B cell (primary cell): ENCODE results near the gene PRDM9.

Experiments used
- EZH2 ChIP-seq: IDR thresholded peaks from 2 replicates; pipeline ENCODE4 v1.6.1; 2012; ENCODE audit warnings: borderline replicate concordance, low read depth, mild to moderate bottlenecking, moderate library complexity, low read length; ENCODE audit not compliant: insufficient read depth, poor library complexity, severe bottlenecking
- TF ChIP-seq, protein P1 (sequence below): fragments of 200-600 bp; IDR thresholded peaks from one replicate; pipeline ENCODE4 v1.8.0; 2022; ENCODE audit warnings: antibody characterized with exemption, mild to moderate bottlenecking

DNA sequence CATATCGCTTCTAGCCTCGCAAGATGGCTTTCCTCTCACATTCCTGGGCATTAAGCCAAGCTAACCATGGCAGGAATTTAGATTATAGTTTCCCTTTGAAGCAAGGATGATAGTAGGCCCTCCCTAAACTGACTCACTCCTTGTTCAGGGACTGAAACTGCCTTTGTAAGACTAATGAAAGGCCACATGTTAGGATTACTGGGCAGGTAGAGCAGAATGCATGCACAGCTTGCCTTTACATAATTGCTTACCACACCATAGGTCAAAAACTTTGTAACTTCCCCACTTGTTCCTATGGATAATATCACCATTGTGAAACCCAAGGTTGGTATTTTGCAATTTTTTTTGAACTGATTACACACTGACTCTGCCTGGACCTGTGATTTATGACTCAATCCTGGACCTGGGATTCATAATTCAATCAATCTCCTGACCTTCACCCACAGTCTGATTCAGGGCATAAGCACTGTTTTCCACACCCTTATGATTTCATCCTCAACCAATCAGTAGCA is 41.0 kb upstream of the PRDM9 start:
- TF ChIP-seq, protein P1, sequence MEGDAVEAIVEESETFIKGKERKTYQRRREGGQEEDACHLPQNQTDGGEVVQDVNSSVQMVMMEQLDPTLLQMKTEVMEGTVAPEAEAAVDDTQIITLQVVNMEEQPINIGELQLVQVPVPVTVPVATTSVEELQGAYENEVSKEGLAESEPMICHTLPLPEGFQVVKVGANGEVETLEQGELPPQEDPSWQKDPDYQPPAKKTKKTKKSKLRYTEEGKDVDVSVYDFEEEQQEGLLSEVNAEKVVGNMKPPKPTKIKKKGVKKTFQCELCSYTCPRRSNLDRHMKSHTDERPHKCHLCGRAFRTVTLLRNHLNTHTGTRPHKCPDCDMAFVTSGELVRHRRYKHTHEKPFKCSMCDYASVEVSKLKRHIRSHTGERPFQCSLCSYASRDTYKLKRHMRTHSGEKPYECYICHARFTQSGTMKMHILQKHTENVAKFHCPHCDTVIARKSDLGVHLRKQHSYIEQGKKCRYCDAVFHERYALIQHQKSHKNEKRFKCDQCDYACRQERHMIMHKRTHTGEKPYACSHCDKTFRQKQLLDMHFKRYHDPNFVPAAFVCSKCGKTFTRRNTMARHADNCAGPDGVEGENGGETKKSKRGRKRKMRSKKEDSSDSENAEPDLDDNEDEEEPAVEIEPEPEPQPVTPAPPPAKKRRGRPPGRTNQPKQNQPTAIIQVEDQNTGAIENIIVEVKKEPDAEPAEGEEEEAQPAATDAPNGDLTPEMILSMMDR = no peak
- TF ChIP-seq EZH2 = no peak
